HG02840 (cell line): ENCODE data around the gene MSH5.

ENCODE experiments used
- ATAC-seq: cut with Tn5 transposase; IDR thresholded peaks from one replicate; pipeline ENCODE4 v1.9.1; 2021; ENCODE audit warnings: mild to moderate bottlenecking, moderate library complexity, moderate number of reproducible peaks; ENCODE audit not compliant: unreplicated experiment, low FRiP score

MSH5 gene

GRCh38 chr6:31750411-31751022 lies 10.7 kb downstream of the MSH5 start:
- ATAC-seq = no peak

- ATAC-seq = no peak
Observed at GRCh38 chr6:31752739-31753319, 13.0 kb downstream of the MSH5 start.

- no peak for ATAC-seq
Observed at GRCh38 chr6:31758281-31758680, 18.5 kb downstream of the MSH5 start.

- no peak for ATAC-seq
Observed at GRCh38 chr6:31760790-31761189, 21.0 kb downstream of the MSH5 start.

GRCh38 chr6:31761343-31761742 lies 21.5 kb downstream of the MSH5 start:
- no peak for ATAC-seq

GRCh38 chr6:31762356-31762755 lies 22.6 kb downstream of the MSH5 start, which contains the start of gene SAPCD1:
Gene SAPCD1, plus strand, starts transcription at chr6:31762656. Its CDS starts 399 bp downstream, at chr6:31763055.
- no peak for ATAC-seq

GRCh38 chr6:31762878-31763618 lies 23.2 kb downstream of the MSH5 start:
- ATAC-seq = no peak

GRCh38 chr6:31763619-31763940 lies 23.8 kb downstream of the MSH5 start:
- ATAC-seq = no peak

GRCh38 chr6:31764198-31764597 lies 24.4 kb downstream of the MSH5 start:
- no peak for ATAC-seq

GRCh38 chr6:31765559-31765909 lies 25.7 kb downstream of the MSH5 start:
- ATAC-seq = no peak

- ATAC-seq = no peak
Observed at GRCh38 chr6:31765910-31766794, 26.3 kb downstream of the MSH5 start.

- ATAC-seq = no peak
Observed at GRCh38 chr6:31767096-31767645, 27.4 kb downstream of the MSH5 start.

- no peak for ATAC-seq
Observed at GRCh38 chr6:31768363-31769257, 28.8 kb downstream of the MSH5 start.

- no peak for ATAC-seq
Observed at GRCh38 chr6:31769684-31770371, 30.0 kb downstream of the MSH5 start.

- ATAC-seq = no peak
Observed at GRCh38 chr6:31770860-31771259, 31.1 kb downstream of the MSH5 start.

- ATAC-seq = no peak
Observed at GRCh38 chr6:31771992-31772358, 32.2 kb downstream of the MSH5 start.

GRCh38 chr6:31775184-31775583 lies 35.4 kb downstream of the MSH5 start:
- ATAC-seq = no peak

- ATAC-seq = no peak
Observed at GRCh38 chr6:31775633-31776484, 36.1 kb downstream of the MSH5 start.
